Measurements from ENCODE around the gene ZNF76. TPM values are rescaled to one million over a fixed set of nuclear protein-coding genes. Genes with fewer than 3 reads are reported as not detected.
"Not testable (repeated sequence)": the region's sequence is repeated elsewhere in the genome, so short reads cannot be mapped to it uniquely, and the experiment has no call there.

ZNF76 gene
- total and polyA plus RNA-seq, 2 of the 13 experiments (the other 11 are each of a cell fraction or from before 2014, with no cell fraction given), result 13.2 to 26.4 TPM

- TF ChIP-seq DRAP1 (CRISPR knock-in tag; IDR thresholded peaks at IDR 0.05), result peak; percentile 83
- TF ChIP-seq ZNF574 (CRISPR knock-in tag; IDR thresholded peaks at IDR 0.05), result peak; percentile 65
- TF ChIP-seq SAP130 (CRISPR knock-in tag; IDR thresholded peaks at IDR 0.05; ENCODE audit: low read depth), result peak; percentile 92
- peak; percentile 42; the same call in 1 of the 2 replicates for TF ChIP-seq ZNF768 (CRISPR knock-in tag; IDR thresholded peaks at IDR 0.05)
- 0 out of 2 replicates have a peak, but pooled peaks have one; percentile 28 for TF ChIP-seq ZSCAN21 (CRISPR knock-in tag; IDR thresholded peaks at IDR 0.05; ENCODE audit: borderline replicate concordance)
- TF ChIP-seq NFYC (CRISPR knock-in tag; IDR thresholded peaks at IDR 0.05), result peak; percentile 42
- peak; percentile 72; the same call in 1 of the 2 replicates for TF ChIP-seq BCL3 (CRISPR knock-in tag; IDR thresholded peaks at IDR 0.05)
- not testable (repeated sequence) for TF ChIP-seq NONO, SOX6 (IDR thresholded peaks at IDR 0.05)
- TF ChIP-seq NONO (CRISPR knock-in tag; conservative IDR thresholded peaks at IDR 0.05), result peak; percentile 87
- peak; percentile 76 for TF ChIP-seq SOX6 (CRISPR knock-in tag; IDR thresholded peaks at IDR 0.05)
- TF ChIP-seq PHF21A (CRISPR knock-in tag; IDR thresholded peaks at IDR 0.05), result peak; percentile 76; the same call in 1 of the 2 replicates
- peak; percentile 34; the same call in 1 of the 2 replicates for TF ChIP-seq ZNF501 (CRISPR knock-in tag; IDR thresholded peaks at IDR 0.05)
- peak; percentile 99 for TF ChIP-seq ZNF263 (CRISPR knock-in tag; IDR thresholded peaks at IDR 0.05)
- TF ChIP-seq NCOA2 (CRISPR knock-in tag; IDR thresholded peaks at IDR 0.05), result peak; percentile 53
- TF ChIP-seq MIER2 (CRISPR knock-in tag; IDR thresholded peaks at IDR 0.05), result 0 out of 2 replicates have a peak, but pooled peaks have one; percentile 62
- peak; percentile 65; the same call in 1 of the 2 replicates for TF ChIP-seq ARHGAP35 (CRISPR knock-in tag; IDR thresholded peaks at IDR 0.05; ENCODE audit: borderline replicate concordance)
- TF ChIP-seq PITX1 (CRISPR knock-in tag; IDR thresholded peaks at IDR 0.05), result peak; percentile 76; the same call in 1 of the 2 replicates
- TF ChIP-seq HNRNPL (IDR thresholded peaks at IDR 0.05; ENCODE audit: low read depth, low read length), result peak; percentile 92
- peak; percentile 49; the same call in 1 of the 2 replicates for TF ChIP-seq TBX2 (CRISPR knock-in tag; IDR thresholded peaks at IDR 0.05; ENCODE audit: borderline replicate concordance)
- TF ChIP-seq ZBTB7B (CRISPR knock-in tag; IDR thresholded peaks at IDR 0.05), result peak; percentile 60; the same call in 1 of the 2 replicates
- TF ChIP-seq ZNF335 (CRISPR knock-in tag; IDR thresholded peaks at IDR 0.05), result peak; percentile 47; the same call in 1 of the 2 replicates
- 0 out of 2 replicates have a peak, but pooled peaks have one; percentile 27 for TF ChIP-seq RAD21 (CRISPR knock-in tag; IDR thresholded peaks at IDR 0.05)
- peak; percentile 73; the same call in 1 of the 2 replicates for TF ChIP-seq SMAD3 (CRISPR knock-in tag; IDR thresholded peaks at IDR 0.05)
- 0 out of 2 replicates have a peak, but pooled peaks have one; percentile 41 for TF ChIP-seq ZNF713 (CRISPR knock-in tag; IDR thresholded peaks at IDR 0.05)
- TF ChIP-seq FOXJ3 (CRISPR knock-in tag; IDR thresholded peaks at IDR 0.05; ENCODE audit: borderline replicate concordance), result peak; percentile 78
- 0 out of 2 replicates have a peak, but pooled peaks have one; percentile 41 for TF ChIP-seq SAFB2 (CRISPR knock-in tag; IDR thresholded peaks at IDR 0.05; ENCODE audit: borderline replicate concordance, low read depth)
- peak; percentile 76 for TF ChIP-seq RCOR2 (CRISPR knock-in tag; IDR thresholded peaks at IDR 0.05)
These were observed 72.7 kb downstream of the ZNF76 start (continued) for GRCh38 chr6:35332074-35332887.
